Tibial nerve (tissue), 4 donors: ENCODE measurements around the gene DMD. TPM values are rescaled to one million over a fixed set of nuclear protein-coding genes. Genes with fewer than 3 reads are reported as not detected.

Experiments
- DNase-seq, 2 donors: peaks; one replicate each; pipeline ENCODE4 v3.0.0-alpha.2; 2019; ENCODE audit warnings: low spot score in 2 of 2
- H3K27ac ChIP-seq, 4 donors: fragments of 200-600 bp; sonication (generic) in 3 of 4; one replicate each; pipeline ENCODE4 v1.5.1; 2017 to 2019; ENCODE audit warnings: mild to moderate bottlenecking in 1 of 4
- H3K27me3 ChIP-seq, 2 donors: fragments of 200-600 bp; sonication (generic) in 1 of 2; one replicate each; pipeline versions ENCODE4 v1.5.1 to v1.6.0; 2017 to 2019
- H3K36me3 ChIP-seq, 3 donors: fragments of 200-600 bp; sonication (generic); one replicate each; pipeline ENCODE4 v1.5.1; 2018 to 2019
- H3K4me1 ChIP-seq, 4 donors: fragments of 200-600 bp; sonication (generic) in 3 of 4; one replicate each; pipeline ENCODE4 v1.5.1; 2017 to 2019
- H3K4me3 ChIP-seq, 4 donors: fragments of 200-600 bp; sonication (generic) in 3 of 4; one replicate each; pipeline ENCODE4 v1.5.1; 2017 to 2019; ENCODE audit warnings: mild to moderate bottlenecking in 1 of 4, moderate library complexity in 1 of 4
- H3K9me3 ChIP-seq, 4 donors: fragments of 200-600 bp; sonication (generic) in 3 of 4; one replicate each; pipeline ENCODE4 v1.5.1; 2017 to 2019
- CTCF ChIP-seq, 5 experiments: fragments of 200-600 bp in 3 of 5; fragments of 450-650 bp in 2 of 5; sonication (generic) in 3 of 5; IDR thresholded peaks; one replicate each; pipeline ENCODE4 v1.5.1; 2016 to 2019; ENCODE audit warnings: antibody characterized with exemption in 5 of 5, mild to moderate bottlenecking in 3 of 5, moderate library complexity in 2 of 5
- EP300 ChIP-seq, 2 donors: sonication (generic); formaldehyde crosslinking; IDR thresholded peaks; one replicate each; pipeline ENCODE4 v1.6.1; 2017; ENCODE audit warnings: antibody characterized with exemption in 2 of 2, mild to moderate bottlenecking in 1 of 2
- POLR2A ChIP-seq, 2 donors: fragments of 450-650 bp; IDR thresholded peaks; one replicate each; pipeline ENCODE4 v1.6.1; 2017; ENCODE audit warnings: antibody characterized with exemption in 2 of 2, mild to moderate bottlenecking in 2 of 2, moderate library complexity in 2 of 2
- WGBS, 2 donors: methylation state at CpG; one replicate each; pipeline ENCODE4 v1.1.5; 2018; 5-methylcytosine and 5-hydroxymethylcytosine counted together
- total RNA-seq, 4 donors: library from RNA; depleted of rRNA; stranded (reverse); fragments of >200 nt; gene quantifications; one replicate each; pipeline ENCODE4 v1.1.0, GENCODE V29; 2016

The DMD gene
- total RNA-seq, 4 donors from 2014 or later: 156 to 345 (median 245) TPM

GRCh38 chrX:31331928-31332327, 1879.4 kb downstream of the DMD start:
- 67 to 74% methylated on average over 5 of the region's 5 CpGs for WGBS, 2 donors
- peaks cover 0 to 7% (median 3%) of the 10 kb centered on the region in 4 donors for H3K4me1 ChIP-seq
- TF ChIP-seq CTCF (IDR thresholded peaks at IDR 0.05) (no peak), POLR2A (IDR thresholded peaks at IDR 0.05) (no peak), EP300 (IDR thresholded peaks at IDR 0.05) (no peak)
- no peaks in the 10 kb centered on the region for H3K27me3 ChIP-seq
- no peak for DNase-seq
- H3K4me3 ChIP-seq: no peak overlapping the region
- no peak overlapping the region for H3K27ac ChIP-seq
- no peaks in the 10 kb centered on the region for H3K9me3 ChIP-seq
- no peaks in the 10 kb centered on the region for H3K36me3 ChIP-seq

GRCh38 chrX:31331015-31331414, 1880.3 kb downstream of the DMD start:
- H3K9me3 ChIP-seq: no peaks in the 10 kb centered on the region
- H3K4me1 ChIP-seq: peaks cover 0 to under 1% (median 0%) of the 10 kb centered on the region in 4 donors
- H3K36me3 ChIP-seq: no peaks in the 10 kb centered on the region
- WGBS, 2 donors: 33 to 42% methylated on average over 1 of the region's 1 CpG
- TF ChIP-seq CTCF (IDR thresholded peaks at IDR 0.05): no peak
- TF ChIP-seq EP300 (IDR thresholded peaks at IDR 0.05): no peak
- TF ChIP-seq POLR2A (IDR thresholded peaks at IDR 0.05): no peak
- DNase-seq: no peak
- H3K27me3 ChIP-seq: no peaks in the 10 kb centered on the region
- no peak overlapping the region for H3K4me3 ChIP-seq
- H3K27ac ChIP-seq: no peak overlapping the region

GRCh38 chrX:31329298-31329697, 1882.1 kb downstream of the DMD start:
- Histone ChIP-seq H3K27ac (no peak overlapping the region), H3K4me3 (no peak overlapping the region), H3K9me3 (no peaks in the 10 kb centered on the region), H3K4me1 (no peaks in the 10 kb centered on the region), H3K36me3 (no peaks in the 10 kb centered on the region), H3K27me3 (no peaks in the 10 kb centered on the region)
- DNase-seq: no peak
- 75 to 84% methylated on average over 4 of the region's 4 CpGs for WGBS, 2 donors
- TF ChIP-seq CTCF (IDR thresholded peaks at IDR 0.05) (no peak), EP300 (IDR thresholded peaks at IDR 0.05) (no peak), POLR2A (IDR thresholded peaks at IDR 0.05) (no peak)

- Histone ChIP-seq H3K4me1 (peaks cover 0 to 9% (median 0%) of the 10 kb centered on the region in 4 donors), H3K36me3 (no peaks in the 10 kb centered on the region), H3K9me3 (no peaks in the 10 kb centered on the region), H3K27ac (no peak overlapping the region), H3K27me3 (no peaks in the 10 kb centered on the region), H3K4me3 (no peak overlapping the region)
- 61 to 64% methylated on average over 4 of the region's 4 CpGs for whole genome bisulfite sequencing, 2 donors
- TF ChIP-seq CTCF (IDR thresholded peaks at IDR 0.05): no peak
- TF ChIP-seq POLR2A (IDR thresholded peaks at IDR 0.05): no peak
- TF ChIP-seq EP300 (IDR thresholded peaks at IDR 0.05): no peak
- DNase-seq: no peak
These were observed 1887.7 kb downstream of the DMD start for GRCh38 chrX:31323658-31324057.

- Histone ChIP-seq H3K36me3 (no peaks in the 10 kb centered on the region), H3K9me3 (no peaks in the 10 kb centered on the region), H3K4me1 (peaks cover 0 to 16% (median 0%) of the 10 kb centered on the region in 4 donors), H3K27ac (no peak overlapping the region), H3K27me3 (no peaks in the 10 kb centered on the region), H3K4me3 (no peak overlapping the region)
- TF ChIP-seq EP300 (IDR thresholded peaks at IDR 0.05) (no peak), CTCF (IDR thresholded peaks at IDR 0.05) (no peak), POLR2A (IDR thresholded peaks at IDR 0.05) (no peak)
- 91 to 92% methylated on average over 1 of the region's 1 CpG for WGBS, 2 donors
- DNase-seq: no peak
These were observed 1890.6 kb downstream of the DMD start for GRCh38 chrX:31320740-31321139.
